Thyroid gland (tissue), 4 donors: Measurements from ENCODE around the gene SETD2. TPM values are rescaled to one million over a fixed set of nuclear protein-coding genes. Genes with fewer than 3 reads are reported as not detected.

ENCODE experiments used
- DNase-seq, 2 donors: peaks; one replicate each; pipeline ENCODE4 v3.0.0-alpha.2; 2019
- H3K27ac ChIP-seq, 3 donors: fragments of 200-600 bp; sonication (generic); 1 replicate in 2 of 3; 2 replicates in 1 of 3; pipeline ENCODE4 v1.5.1; 2016 to 2019; ENCODE audit warnings: mild to moderate bottlenecking in 1 of 3, moderate library complexity in 1 of 3
- H3K27me3 ChIP-seq: fragments of 200-600 bp; sonication (generic); one replicate; pipeline ENCODE4 v1.5.1; 2019
- H3K36me3 ChIP-seq, 2 donors: fragments of 200-600 bp; sonication (generic); one replicate each; pipeline ENCODE4 v1.5.1; 2016 to 2019
- H3K4me1 ChIP-seq, 2 donors: fragments of 200-600 bp; sonication (generic); one replicate each; pipeline ENCODE4 v1.5.1; 2017 to 2019
- H3K4me3 ChIP-seq, 3 donors: fragments of 200-600 bp; sonication (generic); replicated peaks in 1 of 3; 1 replicate in 2 of 3; 2 replicates in 1 of 3; pipeline ENCODE4 v1.5.1; 2016; ENCODE audit warnings: mild to moderate bottlenecking in 1 of 3
- H3K9me3 ChIP-seq: fragments of 200-600 bp; sonication (generic); one replicate; pipeline ENCODE4 v1.5.1; 2017
- POLR2A ChIP-seq, 2 donors: fragments of 450-650 bp; IDR thresholded peaks; one replicate each; pipeline ENCODE4 v1.6.1; 2017; ENCODE audit warnings: antibody characterized with exemption in 2 of 2, mild to moderate bottlenecking in 2 of 2, moderate library complexity in 1 of 2
- WGBS, 2 donors: methylation state at CpG; one replicate each; pipeline ENCODE4 v1.1.5; 2017; 5-methylcytosine and 5-hydroxymethylcytosine counted together
- intact Hi-C: fragments of 100-400 bp; cut with DNase I; formaldehyde crosslinking; loops from one replicate; pipeline ENCODE4 v1.15.1; 2023
- total RNA-seq, 4 donors: library from RNA; depleted of rRNA; stranded (reverse); fragments of >200 nt; gene quantifications; one replicate each; pipeline ENCODE4 v1.2.3, GENCODE V29; 2016
- TF ChIP-seq, protein P1 (sequence below), 6 experiments: fragments of 200-600 bp in 3 of 6; fragments of 450-650 bp in 3 of 6; sonication (generic) in 3 of 6; IDR thresholded peaks; one replicate each; pipeline ENCODE4 v1.5.1; 2016 to 2019; ENCODE audit warnings: antibody characterized with exemption in 6 of 6, mild to moderate bottlenecking in 2 of 6, inconsistent platforms in 1 of 6, moderate library complexity in 1 of 6

Gene SETD2
- total RNA-seq, 4 donors from 2014 or later: 74.3 to 128 (median 85.5) TPM

DNA sequence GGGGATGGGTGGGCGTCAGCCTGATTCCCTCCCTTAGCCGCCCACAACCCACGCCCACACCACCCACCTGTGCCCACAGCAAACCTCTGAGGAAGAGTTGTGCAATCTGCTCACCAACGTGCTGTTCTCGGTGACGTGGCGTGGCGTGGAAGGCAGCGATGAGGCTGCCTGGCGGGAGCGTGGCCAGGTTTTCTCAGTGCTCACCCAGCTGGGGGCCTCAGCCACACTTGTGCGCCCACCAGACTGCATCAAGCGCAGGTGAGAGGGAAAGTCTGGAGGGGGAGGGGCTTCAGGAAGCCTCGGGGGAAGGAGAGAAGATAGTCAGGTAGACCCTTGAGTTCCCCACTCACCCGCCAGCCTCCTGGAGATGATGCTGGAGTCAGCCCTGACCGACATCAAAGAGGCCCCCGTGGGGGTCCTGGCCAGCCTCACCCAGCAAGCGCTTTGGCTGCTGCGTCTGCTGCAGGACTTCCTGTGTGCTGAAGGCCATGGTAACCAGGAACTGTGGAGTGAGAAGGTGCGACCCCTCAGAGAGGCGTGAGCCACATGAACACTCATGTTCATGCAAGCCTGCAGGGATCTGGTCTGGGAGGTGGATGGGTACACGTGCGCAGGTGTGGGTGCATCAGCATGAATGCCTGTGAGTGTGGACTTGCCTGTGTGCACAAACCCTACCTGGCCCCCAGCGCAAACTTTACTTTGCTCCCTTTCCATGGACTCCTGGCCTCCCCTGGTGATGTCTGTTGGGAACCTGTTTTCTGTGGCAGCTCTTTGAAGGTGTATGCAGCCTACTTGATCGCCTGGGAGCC lies 162.8 kb downstream of the SETD2 start:
- H3K36me3 ChIP-seq: peaks cover 6 to 13% of the 10 kb centered on the region in 2 donors
- H3K27ac ChIP-seq: no peak overlapping the region
- DNase-seq: peak; percentile 45 to 59
- H3K4me1 ChIP-seq: no peaks in the 10 kb centered on the region
- 73 to 80% methylated on average over 14 to 24 of the region's 25 CpGs for WGBS, 2 donors
- H3K27me3 ChIP-seq: no peaks in the 10 kb centered on the region
- no peak for TF ChIP-seq POLR2A (IDR thresholded peaks at IDR 0.05)
- TF ChIP-seq, protein P1, sequence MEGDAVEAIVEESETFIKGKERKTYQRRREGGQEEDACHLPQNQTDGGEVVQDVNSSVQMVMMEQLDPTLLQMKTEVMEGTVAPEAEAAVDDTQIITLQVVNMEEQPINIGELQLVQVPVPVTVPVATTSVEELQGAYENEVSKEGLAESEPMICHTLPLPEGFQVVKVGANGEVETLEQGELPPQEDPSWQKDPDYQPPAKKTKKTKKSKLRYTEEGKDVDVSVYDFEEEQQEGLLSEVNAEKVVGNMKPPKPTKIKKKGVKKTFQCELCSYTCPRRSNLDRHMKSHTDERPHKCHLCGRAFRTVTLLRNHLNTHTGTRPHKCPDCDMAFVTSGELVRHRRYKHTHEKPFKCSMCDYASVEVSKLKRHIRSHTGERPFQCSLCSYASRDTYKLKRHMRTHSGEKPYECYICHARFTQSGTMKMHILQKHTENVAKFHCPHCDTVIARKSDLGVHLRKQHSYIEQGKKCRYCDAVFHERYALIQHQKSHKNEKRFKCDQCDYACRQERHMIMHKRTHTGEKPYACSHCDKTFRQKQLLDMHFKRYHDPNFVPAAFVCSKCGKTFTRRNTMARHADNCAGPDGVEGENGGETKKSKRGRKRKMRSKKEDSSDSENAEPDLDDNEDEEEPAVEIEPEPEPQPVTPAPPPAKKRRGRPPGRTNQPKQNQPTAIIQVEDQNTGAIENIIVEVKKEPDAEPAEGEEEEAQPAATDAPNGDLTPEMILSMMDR (IDR thresholded peaks at IDR 0.05): no peak
- intact Hi-C loops: loop anchor here (5.0 kb wide), 1 partner anchor 134 kb away; no protein-coding TSS in a partner anchor
- H3K9me3 ChIP-seq: no peaks in the 10 kb centered on the region
- H3K4me3 ChIP-seq: no peak overlapping the region

DNA sequence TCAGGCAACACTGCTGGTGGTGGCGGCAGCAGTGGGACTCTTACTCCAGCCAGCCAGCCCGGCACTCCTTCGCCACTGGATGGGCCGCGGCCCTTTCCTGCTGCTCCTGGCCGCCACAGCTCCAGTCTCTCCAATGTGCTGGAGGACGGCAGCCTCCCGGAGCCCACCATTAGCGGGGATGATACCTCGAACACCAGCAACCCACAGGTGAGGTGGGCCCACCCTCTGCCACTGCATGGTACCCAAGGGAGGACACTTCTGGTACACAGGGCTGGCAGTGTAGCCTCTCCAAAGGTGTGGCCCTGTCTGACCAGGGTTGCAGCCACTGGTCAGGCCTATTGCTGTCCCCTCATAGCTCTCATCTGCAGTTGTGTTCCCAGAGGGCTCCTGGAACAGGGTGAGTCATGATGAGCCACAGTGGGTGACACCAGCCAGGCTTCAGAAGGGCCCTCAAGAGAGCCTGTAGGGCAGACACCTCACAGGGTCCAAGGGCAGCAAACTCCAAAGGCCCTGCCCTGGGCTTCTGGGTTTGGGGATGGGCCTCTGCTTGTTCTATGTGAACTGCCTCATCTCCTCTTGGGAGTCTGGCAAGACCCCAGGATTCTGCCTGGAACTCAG lies 163.6 kb downstream of the SETD2 start:
- intact Hi-C loops: loop anchor here (5.0 kb wide), 1 partner anchor 133 kb away; no protein-coding TSS in a partner anchor
- Histone ChIP-seq H3K27ac (no peak overlapping the region), H3K27me3 (no peaks in the 10 kb centered on the region), H3K4me1 (no peaks in the 10 kb centered on the region), H3K36me3 (peaks cover 6 to 13% of the 10 kb centered on the region in 2 donors), H3K4me3 (no peak overlapping the region), H3K9me3 (no peaks in the 10 kb centered on the region)
- TF ChIP-seq, protein P1 (IDR thresholded peaks at IDR 0.05): no peak
- no peak for TF ChIP-seq POLR2A (IDR thresholded peaks at IDR 0.05)
- no peak for DNase-seq
- whole genome bisulfite sequencing, 2 donors: 94 to 100% methylated on average over 3 to 10 of the region's 10 CpGs

DNA sequence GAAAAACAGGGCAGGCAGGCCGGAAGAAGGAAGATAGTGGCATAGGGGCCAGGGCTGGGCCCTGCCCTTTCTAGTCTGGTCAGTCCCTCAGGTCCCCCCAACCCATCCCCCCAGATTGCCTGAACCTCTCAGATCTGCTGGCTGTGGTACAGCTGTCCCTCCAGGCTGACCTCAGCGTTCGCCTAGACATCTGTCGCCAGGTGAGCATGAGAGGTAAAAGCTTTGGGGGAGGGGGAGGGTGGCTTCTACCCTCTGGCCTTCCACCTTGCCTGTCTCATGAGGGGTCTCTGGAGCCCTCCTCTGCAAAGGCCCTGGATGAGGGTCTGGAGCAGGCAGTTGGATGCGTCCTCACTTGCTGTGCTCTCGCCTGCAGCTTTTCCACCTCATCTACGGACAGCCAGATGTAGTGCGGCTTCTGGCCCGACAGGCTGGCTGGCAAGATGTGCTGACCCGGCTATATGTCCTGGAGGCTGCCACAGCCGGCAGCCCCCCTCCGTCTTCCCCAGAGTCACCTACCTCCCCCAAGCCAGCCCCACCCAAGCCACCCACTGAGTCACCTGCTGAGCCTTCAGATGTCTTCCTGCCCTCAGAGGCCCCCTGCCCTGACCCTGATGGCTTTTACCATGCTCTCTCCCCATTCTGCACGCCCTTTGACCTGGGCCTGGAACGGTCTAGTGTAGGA lies 164.3 kb downstream of the SETD2 start:
- intact Hi-C loops: loop anchor here (5.0 kb wide), 2 partner anchors 77 to 132 kb away; no protein-coding TSS in a partner anchor
- H3K36me3 ChIP-seq: peaks cover 6 to 13% of the 10 kb centered on the region in 2 donors

GRCh38 chr3:46998852-46999515 lies 164.9 kb downstream of the SETD2 start:
- no peak overlapping the region for H3K27ac ChIP-seq
- H3K4me3 ChIP-seq: no peak overlapping the region
- TF ChIP-seq POLR2A (IDR thresholded peaks at IDR 0.05): no peak
- TF ChIP-seq, protein P1 (IDR thresholded peaks at IDR 0.05): no peak
- intact Hi-C loops: loop anchor here (5.0 kb wide), 1 partner anchor 77 kb away; no protein-coding TSS in a partner anchor
- H3K4me1 ChIP-seq: no peaks in the 10 kb centered on the region
- H3K9me3 ChIP-seq: no peaks in the 10 kb centered on the region
- DNase-seq: no peak
- H3K27me3 ChIP-seq: no peaks in the 10 kb centered on the region
- 67% methylated on average over 13 of the region's 22 CpGs for WGBS, 2 donors
- peaks cover 6 to 13% of the 10 kb centered on the region in 2 donors for H3K36me3 ChIP-seq

More for the DNA sequence above, 164.3 kb downstream of the SETD2 start:
- no peak for TF ChIP-seq POLR2A (IDR thresholded peaks at IDR 0.05)
- TF ChIP-seq, protein P1 (IDR thresholded peaks at IDR 0.05): no peak
- Histone ChIP-seq H3K4me3 (no peak overlapping the region), H3K9me3 (no peaks in the 10 kb centered on the region), H3K27me3 (no peaks in the 10 kb centered on the region), H3K27ac (no peak overlapping the region), H3K4me1 (no peaks in the 10 kb centered on the region)
- DNase-seq: no peak
- WGBS, 2 donors: 87 to 91% methylated on average over 12 to 14 of the region's 14 CpGs
